HCT116 (cell line): ENCODE data around the gene CASP10. TPM values are rescaled to one million over a fixed set of nuclear protein-coding genes. Genes with fewer than 3 reads are reported as not detected.
"Not testable (repeated sequence)": the region's sequence is repeated elsewhere in the genome, so short reads cannot be mapped to it uniquely, and the experiment has no call there.

Experiments used
- ATAC-seq: fragments of 200-7000 bp; cut with Tn5 transposase; 2 replicates; pipeline ENCODE4 v1.9.1; 2020; ENCODE audit warnings: mild to moderate bottlenecking, moderate library complexity
- BruUV-seq: library from RNA; stranded (reverse); fragments of 400-500 nt; replicated peaks from 2 replicates; lab custom pipeline; 2021; lab: Mats Ljungman, UMichigan
- CTCF ChIA-PET: fragments of 300-600 bp; sonication (Branson Sonifier 250); formaldehyde crosslinking; loops from one replicate; lab custom pipeline; 2021; ENCODE audit warnings: antibody characterized with exemption; lab: Charles Lee
- POLR2A ChIA-PET: fragments of 300-600, 350-600 bp; sonication (Branson Sonifier 250); formaldehyde crosslinking; loops from one replicate; lab custom pipeline; 2021; ENCODE audit warnings: antibody characterized with exemption; lab: Charles Lee
- RAD21 ChIA-PET, 2 experiments: fragments of 300-600 bp; sonication (Branson Sonifier 250); formaldehyde crosslinking; loops; one replicate each; lab custom pipeline; 2023; ENCODE audit warnings: low total read pairs in 2 of 2; ENCODE audit not compliant: uncharacterized antibody in 2 of 2, unreplicated experiment in 2 of 2, low non-redundant PET in 1 of 2; lab: Charles Lee
- DNase-seq: peaks from one replicate; pipeline ENCODE4 v3.0.0-alpha.2; 2010; ENCODE audit warnings: low read depth, low spot score
- H2AFZ ChIP-seq: fragments of 200-600 bp; shearing (Covaris generic), sonication (generic); 2 replicates; pipeline ENCODE4 v1.6.1; 2017; ENCODE audit warnings: low read depth, mixed run types, mixed read lengths, antibody characterized with exemption, low read length; ENCODE audit not compliant: poor library complexity, severe bottlenecking
- H3K27ac ChIP-seq: 2 replicates; pipeline ENCODE4 v1.5.1; 2012; ENCODE audit warnings: low read depth, low read length
- H3K27me3 ChIP-seq: fragments of 200-600 bp; sonication (generic); 2 replicates; pipeline ENCODE4 v1.6.1; 2016; ENCODE audit warnings: mixed run types, low read length, mixed read lengths; ENCODE audit not compliant: insufficient read depth
- H3K36me3 ChIP-seq, 2 experiments: fragments of 200-500 bp in 1 of 2; fragments of 200-600 bp in 1 of 2; sonication (Bioruptor generic) in 1 of 2; sonication (generic) in 1 of 2; 2 replicates each; pipeline versions ENCODE4 v1.5.1 to v1.6.1; 2014 to 2016; ENCODE audit warnings: low read length in 2 of 2, inconsistent platforms in 1 of 2, mixed read lengths in 1 of 2, mixed run types in 1 of 2; ENCODE audit not compliant: insufficient read depth in 2 of 2, control insufficient read depth in 1 of 2
- H3K4me1 ChIP-seq, 2 experiments: fragments of 200-600 bp in 1 of 2; sonication (generic) in 1 of 2; 2 replicates each; pipeline versions ENCODE4 v1.5.1 to v1.6.1; 2012 to 2017; ENCODE audit warnings: low read length in 2 of 2, inconsistent platforms in 1 of 2, mild to moderate bottlenecking in 1 of 2, mixed read lengths in 1 of 2, mixed run types in 1 of 2, moderate library complexity in 1 of 2; ENCODE audit not compliant: insufficient read depth in 2 of 2, control insufficient read depth in 1 of 2
- H3K4me2 ChIP-seq: fragments of 200-600 bp; sonication (generic); 2 replicates; pipeline ENCODE4 v1.6.1; 2017; ENCODE audit warnings: mixed run types, low read length, mixed read lengths
- H3K4me3 ChIP-seq, 2 experiments: fragments of 200-600 bp in 1 of 2; sonication (generic) in 1 of 2; replicated peaks in 1 of 2; 2 replicates each; pipeline ENCODE4 v1.5.1; 2011 to 2016; ENCODE audit warnings: low read length in 2 of 2, control low read depth in 1 of 2, low read depth in 1 of 2, mild to moderate bottlenecking in 1 of 2, mixed read lengths in 1 of 2, mixed run types in 1 of 2
- H3K79me2 ChIP-seq: fragments of 200-600 bp; sonication (generic); 2 replicates; pipeline ENCODE4 v1.6.1; 2017; ENCODE audit warnings: mild to moderate bottlenecking, mixed run types, low read length, moderate library complexity, mixed read lengths; ENCODE audit not compliant: insufficient read depth
- H3K9ac ChIP-seq: fragments of 200-600 bp; sonication (generic); 2 replicates; pipeline ENCODE4 v1.6.1; 2016; ENCODE audit warnings: low read length, mixed read lengths
- H3K9me2 ChIP-seq: fragments of 200-600 bp; sonication (generic), shearing (Covaris generic); 2 replicates; pipeline ENCODE4 v1.6.1; 2017; ENCODE audit warnings: mixed run types, mild to moderate bottlenecking, moderate library complexity; ENCODE audit not compliant: insufficient read depth
- H3K9me3 ChIP-seq, 2 experiments: fragments of 200-500 bp in 1 of 2; fragments of 200-600 bp in 1 of 2; sonication (Bioruptor generic) in 1 of 2; sonication (generic) in 1 of 2; 2 replicates each; pipeline ENCODE4 v1.6.1; 2014 to 2017; ENCODE audit warnings: low read length in 2 of 2, mixed read lengths in 2 of 2, inconsistent platforms in 1 of 2, low read depth in 1 of 2, mild to moderate bottlenecking in 1 of 2, mixed run types in 1 of 2, moderate library complexity in 1 of 2; ENCODE audit not compliant: control insufficient read depth in 1 of 2, insufficient read depth in 1 of 2
- H4K20me1 ChIP-seq: fragments of 200-600 bp; sonication (generic), shearing (Covaris generic); 2 replicates; pipeline ENCODE4 v1.6.1; 2017; ENCODE audit warnings: mixed run types, mild to moderate bottlenecking, moderate library complexity; ENCODE audit not compliant: insufficient read depth
- CBX3 ChIP-seq: IDR thresholded peaks from 2 replicates; pipeline ENCODE4 v1.6.1; 2012; ENCODE audit warnings: low read depth
- CEBPB ChIP-seq: IDR thresholded peaks from 2 replicates; pipeline ENCODE4 v1.6.1; 2012; ENCODE audit warnings: low read depth
- EGR1 ChIP-seq: IDR thresholded peaks from 2 replicates; pipeline ENCODE4 v1.6.1; 2012; ENCODE audit warnings: low read depth
- ELF1 ChIP-seq: IDR thresholded peaks from 2 replicates; pipeline ENCODE4 v1.6.1; 2012; ENCODE audit warnings: low read depth, borderline replicate concordance
- FOSL1 ChIP-seq: IDR thresholded peaks from 2 replicates; pipeline ENCODE4 v1.6.1; 2012; ENCODE audit warnings: low read depth
- JUND ChIP-seq: IDR thresholded peaks from 2 replicates; pipeline ENCODE4 v1.6.1; 2012
- SIN3A ChIP-seq: IDR thresholded peaks from 2 replicates; pipeline ENCODE4 v1.6.1; 2012; ENCODE audit warnings: low read depth
- SP1 ChIP-seq: IDR thresholded peaks from 2 replicates; pipeline ENCODE4 v1.6.1; 2012; ENCODE audit warnings: low read depth
- SRF ChIP-seq: IDR thresholded peaks from 2 replicates; pipeline ENCODE4 v1.6.1; 2012; ENCODE audit warnings: low read depth
- ZFX ChIP-seq: fragments of 450-650 bp; IDR thresholded peaks from 2 replicates; pipeline ENCODE4 v1.6.1; 2017
- intact Hi-C: fragments of 100-400 bp; cut with micrococcal nuclease; formaldehyde crosslinking; loops from 2 replicates; pipeline ENCODE4 v1.10.0; 2022
- total RNA-seq: library from RNA; stranded (reverse); gene quantifications from one replicate; pipeline ENCODE4 v1.2.1, GENCODE V29; 2021; ENCODE audit not compliant: unreplicated experiment
- TF ChIP-seq, protein P1 (sequence below): IDR thresholded peaks from 2 replicates; pipeline ENCODE4 v1.6.1; 2011; ENCODE audit warnings: mild to moderate bottlenecking, low read length, moderate library complexity; ENCODE audit not compliant: insufficient replicate concordance; ENCODE audit errors: extremely low read depth
- TF ChIP-seq, protein P2 (sequence below): IDR thresholded peaks from 2 replicates; pipeline ENCODE4 v1.6.1; 2012
- TF ChIP-seq, protein P3 (sequence below): IDR thresholded peaks from 2 replicates; pipeline ENCODE4 v1.6.1; 2012
- TF ChIP-seq, protein P4 (sequence below), 3 experiments: fragments of 200-600 bp in 1 of 3; sonication (generic) in 1 of 3; IDR thresholded peaks in 2 of 3; conservative IDR thresholded peaks in 1 of 3; 2 replicates each; pipeline ENCODE4 v1.5.1; 2012 to 2017; ENCODE audit warnings: low read depth in 2 of 3, low read length in 2 of 3, antibody characterized with exemption in 1 of 3, borderline replicate concordance in 1 of 3, control low read depth in 1 of 3, mild to moderate bottlenecking in 1 of 3, mixed read lengths in 1 of 3, mixed run types in 1 of 3, moderate library complexity in 1 of 3; ENCODE audit not compliant: insufficient read depth in 1 of 3

Gene CASP10
- total RNA-seq, 1 experiment from 2014 or later, result 2.6 TPM

DNA sequence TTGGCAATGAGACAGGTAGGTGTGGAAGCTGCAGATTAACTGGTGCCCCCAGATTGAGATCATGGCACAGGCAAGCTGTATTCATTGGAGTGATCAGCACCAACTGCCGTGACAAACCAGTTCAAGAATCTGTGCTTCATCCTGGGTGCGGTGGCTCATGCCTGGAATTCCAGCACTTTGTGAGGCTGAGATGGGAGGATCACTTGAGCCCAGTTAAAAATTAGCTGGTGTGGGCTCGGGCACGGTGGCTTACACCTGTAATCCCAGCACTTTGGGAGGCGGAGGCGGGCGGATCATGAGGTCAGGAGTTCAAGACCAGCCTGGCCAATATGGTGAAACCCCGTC is 33.1 kb upstream of the CASP10 start:
- POLR2A ChIA-PET, result interaction anchor here (1.5 to 3.4 kb wide), 2 partner anchors 34 to 186 kb away, joined by 3 to 8 read pairs; partner anchors contain the start of genes CFLAR and ORC2
- H3K4me1 ChIP-seq, result peaks cover 40 to 80% of the 10 kb centered on the region in 2 experiments

DNA sequence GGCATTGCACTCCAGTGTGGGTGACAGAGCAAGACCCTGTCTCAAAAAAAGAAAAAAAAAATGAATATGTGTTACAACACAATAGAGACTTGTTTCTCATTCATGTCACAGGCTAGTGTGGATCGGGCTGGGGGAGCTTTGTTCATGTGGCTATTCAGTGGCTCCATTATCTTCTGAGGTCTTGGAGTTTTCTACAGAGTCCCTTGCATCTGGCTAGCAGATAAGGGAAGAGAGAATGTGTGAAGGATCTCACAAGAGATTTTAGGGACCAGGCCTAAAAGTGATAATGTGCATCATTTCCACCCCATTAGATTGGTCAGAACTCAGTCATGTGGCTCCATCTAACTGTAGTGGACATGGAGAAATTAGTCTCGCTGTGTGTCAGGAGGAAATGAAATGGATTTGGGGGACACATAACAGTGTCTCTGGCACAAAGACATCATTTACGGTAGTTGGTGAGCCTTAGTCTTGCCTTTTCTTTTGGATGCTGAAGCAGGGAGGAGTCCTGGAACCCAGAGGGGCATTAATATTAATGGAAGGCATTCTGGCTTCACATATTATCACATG is 32.4 kb upstream of the CASP10 start:
- intact Hi-C loops, result loop anchor here (2.0 to 10.0 kb wide), 2 partner anchors 32 to 206 kb away; no protein-coding TSS in a partner anchor
- no peaks in the 10 kb centered on the region; the same call in 1 of the 2 replicates for H3K79me2 ChIP-seq
- H3K27me3 ChIP-seq, result no peaks in the 10 kb centered on the region
- CTCF ChIA-PET, result interaction anchor here (1.6 to 1.7 kb wide), 2 partner anchors 8 to 33 kb away, joined by 5 to 6 read pairs; no protein-coding TSS in a partner anchor
- H3K9me3 ChIP-seq, result no peaks in the 10 kb centered on the region
- BruUV-seq, result TSS peak; percentile 79
- peaks cover 0 to 9% of the 10 kb centered on the region in 2 experiments; a peak in 2 of 4 replicates for H3K36me3 ChIP-seq
- peaks cover 40 to 77% of the 10 kb centered on the region in 2 experiments for H3K4me1 ChIP-seq
- H3K9me2 ChIP-seq, result no peaks in the 10 kb centered on the region
- TF ChIP-seq, protein P1, sequence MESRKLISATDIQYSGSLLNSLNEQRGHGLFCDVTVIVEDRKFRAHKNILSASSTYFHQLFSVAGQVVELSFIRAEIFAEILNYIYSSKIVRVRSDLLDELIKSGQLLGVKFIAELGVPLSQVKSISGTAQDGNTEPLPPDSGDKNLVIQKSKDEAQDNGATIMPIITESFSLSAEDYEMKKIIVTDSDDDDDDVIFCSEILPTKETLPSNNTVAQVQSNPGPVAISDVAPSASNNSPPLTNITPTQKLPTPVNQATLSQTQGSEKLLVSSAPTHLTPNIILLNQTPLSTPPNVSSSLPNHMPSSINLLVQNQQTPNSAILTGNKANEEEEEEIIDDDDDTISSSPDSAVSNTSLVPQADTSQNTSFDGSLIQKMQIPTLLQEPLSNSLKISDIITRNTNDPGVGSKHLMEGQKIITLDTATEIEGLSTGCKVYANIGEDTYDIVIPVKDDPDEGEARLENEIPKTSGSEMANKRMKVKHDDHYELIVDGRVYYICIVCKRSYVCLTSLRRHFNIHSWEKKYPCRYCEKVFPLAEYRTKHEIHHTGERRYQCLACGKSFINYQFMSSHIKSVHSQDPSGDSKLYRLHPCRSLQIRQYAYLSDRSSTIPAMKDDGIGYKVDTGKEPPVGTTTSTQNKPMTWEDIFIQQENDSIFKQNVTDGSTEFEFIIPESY, result no peak
- TF ChIP-seq SIN3A (no peak), FOSL1 (no peak), SRF (no peak), CEBPB (no peak), ELF1 (no peak), ZFX (no peak)
- TF ChIP-seq, protein P2, sequence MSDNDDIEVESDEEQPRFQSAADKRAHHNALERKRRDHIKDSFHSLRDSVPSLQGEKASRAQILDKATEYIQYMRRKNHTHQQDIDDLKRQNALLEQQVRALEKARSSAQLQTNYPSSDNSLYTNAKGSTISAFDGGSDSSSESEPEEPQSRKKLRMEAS, result no peak
- TF ChIP-seq, protein P3, sequence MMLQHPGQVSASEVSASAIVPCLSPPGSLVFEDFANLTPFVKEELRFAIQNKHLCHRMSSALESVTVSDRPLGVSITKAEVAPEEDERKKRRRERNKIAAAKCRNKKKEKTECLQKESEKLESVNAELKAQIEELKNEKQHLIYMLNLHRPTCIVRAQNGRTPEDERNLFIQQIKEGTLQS, result no peak
- TF ChIP-seq, protein P4, sequence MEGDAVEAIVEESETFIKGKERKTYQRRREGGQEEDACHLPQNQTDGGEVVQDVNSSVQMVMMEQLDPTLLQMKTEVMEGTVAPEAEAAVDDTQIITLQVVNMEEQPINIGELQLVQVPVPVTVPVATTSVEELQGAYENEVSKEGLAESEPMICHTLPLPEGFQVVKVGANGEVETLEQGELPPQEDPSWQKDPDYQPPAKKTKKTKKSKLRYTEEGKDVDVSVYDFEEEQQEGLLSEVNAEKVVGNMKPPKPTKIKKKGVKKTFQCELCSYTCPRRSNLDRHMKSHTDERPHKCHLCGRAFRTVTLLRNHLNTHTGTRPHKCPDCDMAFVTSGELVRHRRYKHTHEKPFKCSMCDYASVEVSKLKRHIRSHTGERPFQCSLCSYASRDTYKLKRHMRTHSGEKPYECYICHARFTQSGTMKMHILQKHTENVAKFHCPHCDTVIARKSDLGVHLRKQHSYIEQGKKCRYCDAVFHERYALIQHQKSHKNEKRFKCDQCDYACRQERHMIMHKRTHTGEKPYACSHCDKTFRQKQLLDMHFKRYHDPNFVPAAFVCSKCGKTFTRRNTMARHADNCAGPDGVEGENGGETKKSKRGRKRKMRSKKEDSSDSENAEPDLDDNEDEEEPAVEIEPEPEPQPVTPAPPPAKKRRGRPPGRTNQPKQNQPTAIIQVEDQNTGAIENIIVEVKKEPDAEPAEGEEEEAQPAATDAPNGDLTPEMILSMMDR (IDR thresholded peaks at IDR 0.05 in 2 of 3, conservative IDR thresholded peaks at IDR 0.05 in 1 of 3; ENCODE audit: borderline replicate concordance in 1 of 3, insufficient read depth in 1 of 3, low read depth in 2 of 3, low read length in 2 of 3), result no peak
- peak; percentile 7 for ATAC-seq
- RAD21 ChIA-PET, result interaction anchor here in 1 of 2 experiments (0.7 kb wide), 1 partner anchor 69 kb away, joined by 4 read pairs; no protein-coding TSS in a partner anchor
- H3K9ac ChIP-seq, result peak overlapping the region; percentile 58
- POLR2A ChIA-PET, result interaction anchor here (0.7 to 3.4 kb wide), 4 partner anchors 35 to 286 kb away, joined by 3 to 8 read pairs (median 4); partner anchors contain the start of genes CFLAR, CLK1, NIF3L1 and ORC2
- H3K4me2 ChIP-seq, result peak overlapping the region; percentile 79
- peak overlapping the region; percentile 4 to 41; a peak in 3 of 4 replicates for H3K4me3 ChIP-seq
- DNase-seq, result no peak
- H3K27ac ChIP-seq, result peak overlapping the region; percentile 98
- no peaks in the 10 kb centered on the region for H4K20me1 ChIP-seq
- no peak overlapping the region for H2AFZ ChIP-seq

More for the DNA sequence above, 33.1 kb upstream of the CASP10 start:
- H3K4me3 ChIP-seq, result peak overlapping the region; percentile 12 to 41
- peak overlapping the region; percentile 79 for H3K4me2 ChIP-seq
- ATAC-seq (peak; percentile 70), DNase-seq (peak; percentile 73)
- not testable (repeated sequence) for H3K9me3 ChIP-seq, H3K9me2 ChIP-seq, H3K36me3 ChIP-seq, H3K79me2 ChIP-seq, H2AFZ ChIP-seq, H3K27me3 ChIP-seq, H4K20me1 ChIP-seq
- intact Hi-C loops, result loop anchor here (2.0 to 10.0 kb wide), 2 partner anchors 31 to 205 kb away; no protein-coding TSS in a partner anchor
- H3K27ac ChIP-seq, result peak overlapping the region; percentile 98
- CTCF ChIA-PET, result interaction anchor here (1.6 to 1.7 kb wide), 2 partner anchors 8 to 32 kb away, joined by 5 to 6 read pairs; no protein-coding TSS in a partner anchor
- H3K9ac ChIP-seq, result peak overlapping the region; percentile 58
- TF ChIP-seq CBX3 (peak; percentile 80), SP1 (peak; percentile 74), JUND (peak; percentile 45; the same call in 1 of the 2 replicates), SIN3A (peak; percentile 60), EGR1 (peak; percentile 63)
- TF ChIP-seq, protein P2, result peak; percentile 35; the same call in 1 of the 2 replicates
- TF ChIP-seq, all 23 proteins: peak for 6; not testable (repeated sequence) for 17
- BruUV-seq, RAD21 ChIA-PET: not testable (repeated sequence)
